GM12878 (cell line): Measurements from ENCODE around the gene C12orf60. TPM values are rescaled to one million over a fixed set of nuclear protein-coding genes. Genes with fewer than 3 reads are reported as not detected.

Experiments used
- ATAC-seq: fragments of 200-7000 bp; cut with Tn5 transposase; 3 replicates; pipeline ENCODE4 v1.9.1; 2020; ENCODE audit warnings: mild to moderate bottlenecking, moderate library complexity
- BruUV-seq: library from RNA; stranded (reverse); fragments of 400-500 nt; replicated peaks from 2 replicates; lab custom pipeline; 2021; lab: Mats Ljungman, UMichigan
- CTCF ChIA-PET: fragments of 300-600 bp; sonication (Branson Sonifier 250); formaldehyde crosslinking; extraction: SDS; loops from one replicate; lab custom pipeline; 2021; ENCODE audit warnings: inconsistent platforms; lab: Yijun Ruan, JAX
- POLR2A ChIA-PET: fragments of 350-600 bp; formaldehyde crosslinking; extraction: SDS; loops from one replicate; lab custom pipeline; 2021; ENCODE audit warnings: inconsistent platforms; lab: Charles Lee
- RAD21 ChIA-PET: fragments of 300-600 bp; sonication (Branson Sonifier 250); formaldehyde crosslinking; loops from one replicate; lab custom pipeline; 2023; ENCODE audit warnings: antibody characterized with exemption; ENCODE audit not compliant: unreplicated experiment; lab: Charles Lee
- SMC1A ChIA-PET: fragments of 300-600 bp; sonication (Branson Sonifier 250); formaldehyde crosslinking; loops from one replicate; lab custom pipeline; 2023; ENCODE audit not compliant: unreplicated experiment, uncharacterized antibody; lab: Charles Lee
- DNase-seq: peaks from one replicate; pipeline ENCODE4 v3.0.0-alpha.2; 2011; ENCODE audit warnings: low read depth, low spot score
- FAIRE-seq: peaks from 3 replicates; lab custom pipeline; 2011; peaks lifted over from hg19 to GRCh38; lab: Jason Lieb, UNC
- H2AFZ ChIP-seq: 2 replicates; pipeline ENCODE4 v1.6.0; 2011; ENCODE audit warnings: low read depth, low read length, control low read depth; ENCODE audit not compliant: control insufficient read depth
- H3K27ac ChIP-seq: 2 replicates; pipeline ENCODE4 v1.5.1; 2011; ENCODE audit warnings: control low read depth; ENCODE audit not compliant: control insufficient read depth, insufficient read depth
- H3K27me3 ChIP-seq, 2 experiments: replicated peaks in 1 of 2; 2 replicates each; pipeline versions ENCODE4 v1.6.0 to v1.6.1; 2011; ENCODE audit warnings: low read length in 1 of 2; ENCODE audit not compliant: control insufficient read depth in 2 of 2, insufficient read depth in 2 of 2
- H3K36me3 ChIP-seq, 2 experiments: 2 replicates each; pipeline ENCODE4 v1.5.1; 2011; ENCODE audit warnings: low read length in 1 of 2; ENCODE audit not compliant: control insufficient read depth in 2 of 2, insufficient read depth in 2 of 2
- H3K4me1 ChIP-seq: 2 replicates; pipeline ENCODE4 v1.6.1; 2011; ENCODE audit warnings: mild to moderate bottlenecking, low read length, moderate library complexity, mixed read lengths; ENCODE audit not compliant: control insufficient read depth, insufficient read depth
- H3K4me2 ChIP-seq: 2 replicates; pipeline ENCODE4 v1.6.0; 2011; ENCODE audit warnings: control low read depth; ENCODE audit not compliant: control insufficient read depth, insufficient read depth
- H3K4me3 ChIP-seq: fragments of 200-600 bp; sonication (generic); 2 replicates; pipeline ENCODE4 v1.5.1; 2016
- H3K79me2 ChIP-seq: 2 replicates; pipeline ENCODE4 v1.6.0; 2011; ENCODE audit warnings: low read length; ENCODE audit not compliant: control insufficient read depth, insufficient read depth
- H3K9ac ChIP-seq: 2 replicates; pipeline ENCODE4 v1.8.0; 2011; ENCODE audit warnings: low read length, control low read depth, mixed read lengths; ENCODE audit not compliant: control insufficient read depth, insufficient read depth
- H3K9me3 ChIP-seq: replicated peaks from 3 replicates; pipeline ENCODE4 v1.5.1; 2011; ENCODE audit warnings: mild to moderate bottlenecking, low read length; ENCODE audit not compliant: control insufficient read depth, insufficient read depth
- H4K20me1 ChIP-seq: 2 replicates; pipeline ENCODE4 v1.6.0; 2011; ENCODE audit not compliant: control insufficient read depth, insufficient read depth
- ATF7 ChIP-seq: fragments of 450-650 bp; IDR thresholded peaks from 2 replicates; pipeline ENCODE4 v1.6.1; 2016; ENCODE audit warnings: low read depth, mild to moderate bottlenecking
- MAX ChIP-seq: IDR thresholded peaks from 2 replicates; pipeline ENCODE4 v1.6.1; 2012; ENCODE audit warnings: low read depth, low read length, improper control_type of control experiment
- MEF2B ChIP-seq: fragments of 450-650 bp; IDR thresholded peaks from 2 replicates; pipeline ENCODE4 v1.6.1; 2018; ENCODE audit warnings: mild to moderate bottlenecking, moderate library complexity; ENCODE audit not compliant: partially characterized antibody, poor library complexity, severe bottlenecking
- NFXL1 ChIP-seq: fragments of 450-650 bp; IDR thresholded peaks from 2 replicates; pipeline ENCODE4 v1.6.1; 2017; ENCODE audit warnings: antibody characterized with exemption, mild to moderate bottlenecking, borderline replicate concordance
- PAX8 ChIP-seq: fragments of 450-650 bp; IDR thresholded peaks from 2 replicates; pipeline ENCODE4 v1.6.1; 2017; ENCODE audit warnings: mild to moderate bottlenecking, moderate library complexity
- PML ChIP-seq: IDR thresholded peaks from 2 replicates; pipeline ENCODE4 v1.6.1; 2012; ENCODE audit warnings: low read length, inconsistent platforms
- SKIL ChIP-seq: fragments of 450-650 bp; IDR thresholded peaks from 2 replicates; pipeline ENCODE4 v1.6.1; 2017; ENCODE audit warnings: mild to moderate bottlenecking, low read depth, inconsistent platforms; ENCODE audit not compliant: poor library complexity, severe bottlenecking
- SPI1 ChIP-seq: IDR thresholded peaks from 2 replicates; pipeline ENCODE4 v1.6.1; 2011; ENCODE audit warnings: low read depth, mild to moderate bottlenecking, low read length, moderate library complexity, borderline replicate concordance; ENCODE audit not compliant: insufficient read depth
- ZNF274 ChIP-seq: IDR thresholded peaks from one replicate; pipeline ENCODE4 v1.8.0; 2011; ENCODE audit not compliant: insufficient read length, insufficient read depth
- WGBS: methylation state at CpG from one replicate; pipeline ENCODE4 v1.1.6; 2016; ENCODE audit warnings: low lambda C conversion rate; ENCODE audit not compliant: insufficient replicate concordance, insufficient coverage; ENCODE audit errors: missing lambda C conversion rate; 5-methylcytosine and 5-hydroxymethylcytosine counted together
- in situ Hi-C: fragments of 300-500 bp; cut with MboI; formaldehyde crosslinking; loops from 9 replicates; pipeline ENCODE4 v1.14.3; 2018; ENCODE audit warnings: mixed read lengths
- intact Hi-C: fragments of 100-400 bp; cut with micrococcal nuclease; formaldehyde crosslinking; loops from one replicate; pipeline ENCODE4 v1.14.2; 2022; ENCODE audit not compliant: unreplicated experiment
- polyA plus RNA-seq, 11 experiments: library from polyadenylated mRNA; depleted of rRNA in 4 of 11; unstranded in 6 of 11; stranded (reverse) in 5 of 11; fragments of >200 nt; fragmentation: Nextera tagmentation in 4 of 11; fragmentation: Illumina TruSeq in 1 of 11; extraction: Ambion mirVana in 4 of 11; extraction: Trizol in 1 of 11; gene quantifications; 1 replicate in 1 of 11; 2 replicates in 10 of 11; pipeline versions ENCODE4 v1.2.1 to v1.2.3, GENCODE V29; 2011 to 2016; ENCODE audit warnings: inconsistent platforms in 2 of 11, missing spikeins in 2 of 11, low read depth in 1 of 11
- total RNA-seq, 4 experiments: library from RNA; depleted of rRNA in 3 of 4; stranded (reverse); fragments of >200 nt in 3 of 4; fragmentation: Illumina TruSeq in 1 of 4; extraction: Trizol in 1 of 4; gene quantifications; 2 replicates each; pipeline versions ENCODE4 v1.2.1 to v1.2.3, GENCODE V29; 2013 to 2021

Gene C12orf60
- total and polyA plus RNA-seq, 10 of the 15 experiments (the other 5 are each of a cell fraction or from before 2014, with no cell fraction given), result 1.8 to 7.2 (median 3.2) TPM

- no peaks in the 10 kb centered on the region for H3K27me3 ChIP-seq
- no peaks in the 10 kb centered on the region for H3K79me2 ChIP-seq
- 96% methylated on average over 2 of the region's 2 CpGs for WGBS
- no peak overlapping the region for H3K9ac ChIP-seq
- DNase-seq (no peak), FAIRE-seq (no peak), ATAC-seq (no peak)
- TF ChIP-seq MAX (no peak), ZNF274 (no peak), NFXL1 (no peak), PML (no peak), PAX8 (no peak), SKIL (no peak), MEF2B (no peak), ATF7 (peak; percentile 40; the same call in 1 of the 2 replicates), SPI1 (no peak)
- no peak overlapping the region for H3K27ac ChIP-seq
- in situ Hi-C loops (no loop called here), intact Hi-C loops (no loop called here)
- H3K36me3 ChIP-seq, result no peaks in the 10 kb centered on the region
- RAD21 ChIA-PET, result interaction anchor here (1.1 to 2.1 kb wide), 4 partner anchors 8 to 184 kb away, joined by 4 to 6 read pairs (median 5); partner anchors contain the start of genes C12orf60 and WBP11
- CTCF ChIA-PET, result interaction anchor here (0.6 to 1.7 kb wide), 9 partner anchors 9 to 429 kb away, joined by 3 to 8 read pairs (median 3); no protein-coding TSS in a partner anchor
- POLR2A ChIA-PET, result interaction anchor here (0.7 kb wide), 1 partner anchor 10 kb away, joined by 3 read pairs; no protein-coding TSS in a partner anchor
- H3K4me2 ChIP-seq, result no peak overlapping the region
- H3K4me3 ChIP-seq, result no peak overlapping the region
- SMC1A ChIA-PET, result interaction anchor here (0.9 to 3.2 kb wide), 4 partner anchors 10 to 184 kb away, joined by 3 to 10 read pairs (median 6); no protein-coding TSS in a partner anchor
- H3K9me3 ChIP-seq, result no peaks in the 10 kb centered on the region
- H3K4me1 ChIP-seq, result no peaks in the 10 kb centered on the region
- no peak overlapping the region for H2AFZ ChIP-seq
- H4K20me1 ChIP-seq, result no peaks in the 10 kb centered on the region
- no TSS peak for BruUV-seq
Observed at GRCh38 chr12:14811486-14811885, 8.0 kb downstream of the C12orf60 start.
